Esophagus mucosa (tissue), 1 donor: Measurements from ENCODE around the gene PIK3C3. TPM values are rescaled to one million over a fixed set of nuclear protein-coding genes. Genes with fewer than 3 reads are reported as not detected.
"Not testable (repeated sequence)": the region's sequence is repeated elsewhere in the genome, so short reads cannot be mapped to it uniquely, and the experiment has no call there.

Experiments
- ATAC-seq: fragments of 200-7000 bp; cut with Tn5 transposase; one replicate; pipeline ENCODE4 v1.9.1; 2020
- total RNA-seq: library from RNA; stranded (reverse); gene quantifications from one replicate; pipeline ENCODE4 v1.2.4, GENCODE V29; 2023
- donor health status: DM: yes; HTN: yes; CAD: no.

Gene PIK3C3
- total RNA-seq, 1 donor from 2014 or later = 23.1 TPM

DNA sequence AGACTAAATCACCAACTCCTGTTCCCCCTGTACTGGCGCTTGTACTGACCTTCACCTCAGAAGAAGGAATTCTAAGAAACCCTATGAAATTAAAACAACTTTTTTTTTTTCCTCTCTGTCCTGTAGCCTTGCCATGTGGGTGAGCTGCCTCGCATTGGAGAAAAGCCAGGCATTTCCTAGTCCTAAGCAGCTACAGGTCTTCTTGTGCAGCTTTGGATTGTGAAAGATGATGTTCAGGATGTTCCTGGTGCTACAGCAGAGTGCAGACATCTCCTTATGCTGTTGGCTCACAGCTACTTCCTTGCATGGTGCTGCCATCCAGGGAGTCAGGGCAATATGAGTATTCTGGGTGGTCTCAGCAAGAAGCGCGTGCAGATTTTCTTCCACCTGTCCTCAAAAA is 11.9 kb downstream of the PIK3C3 start:
- no peak for ATAC-seq

- no peak for ATAC-seq
Measured at GRCh38 chr18:41967680-41968079, 12.6 kb downstream of the PIK3C3 start.

GRCh38 chr18:41969881-41970280 is 14.8 kb downstream of the PIK3C3 start:
- no peak for ATAC-seq

DNA sequence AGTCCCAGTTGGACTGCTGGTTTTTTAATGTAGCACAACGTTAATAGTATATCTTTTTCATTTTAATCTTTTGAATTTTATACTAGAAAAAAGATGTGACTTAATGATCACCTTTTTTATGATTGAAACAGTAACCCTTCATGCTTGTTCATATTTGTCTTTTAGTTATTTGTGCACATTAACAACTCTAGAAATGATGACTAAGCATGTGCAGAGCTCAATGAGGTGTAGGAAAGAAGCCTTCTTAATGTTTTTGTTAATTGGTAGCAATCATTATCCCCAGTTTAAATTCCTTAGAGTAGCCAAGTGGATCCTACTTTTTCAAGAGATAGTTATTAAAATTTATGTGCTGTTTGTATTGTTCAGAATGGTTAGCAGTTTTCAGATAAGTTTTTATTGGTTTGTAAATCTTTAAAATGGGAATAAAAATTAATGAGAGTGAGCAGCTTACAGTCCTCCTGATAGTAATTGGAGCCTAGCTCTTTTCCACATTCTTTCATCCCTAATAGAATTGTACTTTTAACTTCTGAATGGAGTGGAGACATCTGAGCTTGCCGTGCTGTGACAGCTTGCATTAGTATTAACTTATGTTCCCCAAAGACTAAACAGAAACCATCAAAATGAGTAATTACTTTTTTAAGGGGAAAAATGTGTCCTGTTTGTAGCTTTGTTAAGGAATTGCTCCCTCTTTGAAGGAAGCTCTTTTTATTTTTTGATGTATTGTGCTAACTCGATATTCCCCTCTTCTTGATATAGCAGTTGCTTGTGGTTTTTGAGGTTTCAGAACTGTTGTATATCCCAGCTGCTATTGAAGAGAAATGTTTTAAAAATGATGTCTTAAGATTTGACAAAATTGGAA is 17.3 kb downstream of the PIK3C3 start:
- no peak for ATAC-seq

DNA sequence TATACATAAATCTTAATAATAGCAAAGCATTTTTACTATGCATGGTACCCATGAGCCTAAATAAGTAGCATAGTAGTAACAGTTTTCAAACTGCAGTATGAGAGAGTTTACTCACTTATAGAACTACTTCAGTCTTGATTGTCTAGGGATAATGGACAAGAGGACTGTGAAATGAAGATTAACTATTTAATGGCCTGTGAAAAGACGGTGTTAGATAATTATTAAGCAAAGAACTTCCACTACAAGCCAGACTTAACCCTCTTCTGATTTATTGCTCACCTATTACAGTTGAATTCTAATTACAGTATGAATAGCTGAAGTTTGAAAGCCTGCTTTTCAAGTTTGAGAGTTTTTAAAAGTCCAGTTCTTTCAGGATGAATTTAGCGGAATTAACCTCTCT is 18.9 kb downstream of the PIK3C3 start:
- ATAC-seq = no peak

DNA sequence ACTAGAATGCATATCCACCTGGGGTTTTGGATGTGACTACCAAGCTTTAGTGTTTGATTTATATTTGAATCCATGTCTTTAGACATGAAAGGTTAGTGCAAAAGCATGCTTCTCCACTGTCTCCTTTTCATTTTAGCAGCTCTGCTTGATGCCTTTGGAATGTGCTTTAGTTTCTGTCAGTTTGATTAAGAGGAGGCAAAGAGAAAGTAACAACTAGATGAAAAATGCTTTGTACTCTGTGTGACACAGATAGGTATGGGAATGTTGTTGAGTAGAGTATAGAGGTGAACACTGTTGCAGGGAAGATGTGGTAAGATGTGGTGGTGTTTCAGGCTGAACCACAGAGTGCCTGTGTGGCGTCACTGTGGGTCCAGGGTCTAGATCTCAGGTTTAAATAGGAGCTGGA is 19.8 kb downstream of the PIK3C3 start:
- ATAC-seq = no peak

- no peak for ATAC-seq
Measured at GRCh38 chr18:41975284-41975683, 20.2 kb downstream of the PIK3C3 start.

- no peak for ATAC-seq
Measured at GRCh38 chr18:41977233-41977632, 22.2 kb downstream of the PIK3C3 start.

DNA sequence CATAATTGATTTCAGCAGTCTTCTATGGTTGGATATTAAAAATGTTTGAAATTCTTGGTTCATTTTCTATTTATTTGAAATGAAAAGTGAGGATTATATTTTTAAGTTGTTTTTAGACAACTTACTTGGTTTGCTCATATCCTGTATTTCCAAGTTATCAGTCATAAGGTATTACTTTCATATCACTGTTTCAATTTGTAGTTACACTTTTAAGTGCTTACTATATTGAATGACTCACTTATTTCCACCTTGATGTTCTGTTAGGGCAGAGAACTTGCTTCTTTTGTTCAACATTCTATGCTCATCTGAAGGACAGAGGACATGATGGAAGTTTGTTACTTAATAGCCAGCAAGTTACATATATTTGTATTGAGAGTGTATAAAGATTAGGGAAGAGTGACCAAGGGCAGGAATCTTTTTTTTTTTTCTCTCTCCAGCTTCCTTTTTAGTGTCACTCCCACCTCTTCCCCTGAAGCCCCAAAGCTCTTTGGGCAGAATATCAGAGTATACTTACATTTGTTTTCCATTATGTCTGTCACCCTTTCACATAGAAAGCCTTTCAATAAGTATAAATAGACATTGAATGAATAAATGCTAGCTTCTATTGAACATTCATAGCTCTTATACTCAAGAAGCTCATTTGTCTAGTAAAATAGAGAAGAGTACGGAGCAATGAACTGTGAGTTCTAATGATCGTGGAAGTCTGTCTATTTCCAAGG is 28.1 kb downstream of the PIK3C3 start:
- ATAC-seq = no peak

GRCh38 chr18:41985914-41986313 is 30.9 kb downstream of the PIK3C3 start:
- no peak for ATAC-seq

DNA sequence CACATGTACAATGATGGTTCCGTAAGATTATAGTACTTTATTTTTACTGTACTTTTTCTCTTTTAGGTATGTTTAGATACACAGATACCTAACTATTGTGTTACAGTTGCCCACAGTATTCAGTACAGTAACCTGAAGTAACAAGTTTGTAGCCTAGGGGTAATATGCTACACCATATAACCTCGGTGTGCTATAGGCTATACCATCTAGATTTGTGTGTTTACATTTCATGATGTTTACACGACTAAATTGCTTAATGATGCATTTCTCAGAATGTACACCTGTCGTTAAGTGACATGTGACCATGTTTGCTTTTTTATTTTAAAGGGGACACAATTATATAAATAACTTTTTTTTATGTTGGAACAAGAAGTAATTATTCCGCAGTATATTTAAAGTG is 34.5 kb downstream of the PIK3C3 start:
- no peak for ATAC-seq

- no peak for ATAC-seq
Measured at GRCh38 chr18:41992066-41992465, 37.0 kb downstream of the PIK3C3 start.

DNA sequence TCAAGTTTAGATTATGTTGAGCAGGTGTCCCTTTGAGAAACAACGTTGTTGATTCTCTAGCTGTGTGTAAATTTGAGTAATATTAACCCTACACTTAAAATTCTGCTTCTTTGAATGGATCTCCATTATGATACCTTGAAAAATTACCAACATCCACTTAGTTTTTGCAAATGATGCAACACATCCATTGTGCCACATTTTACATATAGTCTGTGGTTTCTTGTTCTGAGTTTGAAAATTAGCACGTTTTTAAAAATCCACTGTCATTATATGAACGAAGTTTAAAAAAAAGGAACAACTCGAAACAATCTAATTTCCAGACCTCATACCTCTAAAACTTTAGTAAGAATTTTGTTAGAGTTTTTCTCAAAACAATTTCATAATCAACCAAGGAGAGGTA is 37.7 kb downstream of the PIK3C3 start:
- ATAC-seq = no peak

DNA sequence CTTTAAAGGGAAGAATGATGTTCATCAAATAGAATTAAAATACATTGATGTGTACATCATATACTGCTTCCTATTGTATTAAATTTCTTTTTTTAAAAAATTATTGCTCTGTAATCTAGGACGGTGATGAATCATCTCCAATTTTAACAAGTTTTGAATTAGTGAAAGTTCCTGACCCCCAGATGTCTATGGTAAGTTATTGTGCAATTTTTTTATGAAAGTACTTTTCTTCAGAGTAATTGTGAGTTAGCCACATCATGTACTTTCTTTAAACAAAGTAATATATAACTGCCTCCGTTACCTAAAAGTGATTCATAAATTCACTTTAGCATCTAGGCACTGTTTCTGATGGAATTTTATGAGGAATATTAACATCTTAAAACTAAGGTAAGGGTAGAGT is 38.1 kb downstream of the PIK3C3 start:
- ATAC-seq = no peak

DNA sequence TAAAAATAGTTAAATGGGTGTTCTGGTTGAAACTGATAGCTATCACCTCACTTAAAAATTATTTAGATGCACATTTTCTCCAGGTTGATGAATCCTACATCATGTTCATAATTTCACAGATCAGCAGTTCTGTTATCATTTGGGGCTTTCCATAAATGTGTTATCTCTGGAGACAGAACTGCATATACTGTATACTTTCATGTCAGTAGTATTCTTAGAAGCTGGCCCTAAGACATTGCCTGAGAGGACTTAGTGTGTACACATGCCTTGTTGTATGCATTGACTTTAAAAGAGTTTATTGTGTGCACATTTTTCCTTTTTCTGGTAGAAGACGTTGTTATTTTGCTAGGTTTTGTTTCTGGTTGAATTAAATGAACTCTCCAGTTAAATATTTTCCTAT is 41.0 kb downstream of the PIK3C3 start:
- ATAC-seq = no peak

- ATAC-seq = no peak
Measured at GRCh38 chr18:41999751-42000150, 44.7 kb downstream of the PIK3C3 start.

- no peak for ATAC-seq
Measured at GRCh38 chr18:42001801-42002200, 46.8 kb downstream of the PIK3C3 start.

GRCh38 chr18:42004653-42005052 is 49.6 kb downstream of the PIK3C3 start:
- no peak for ATAC-seq

DNA sequence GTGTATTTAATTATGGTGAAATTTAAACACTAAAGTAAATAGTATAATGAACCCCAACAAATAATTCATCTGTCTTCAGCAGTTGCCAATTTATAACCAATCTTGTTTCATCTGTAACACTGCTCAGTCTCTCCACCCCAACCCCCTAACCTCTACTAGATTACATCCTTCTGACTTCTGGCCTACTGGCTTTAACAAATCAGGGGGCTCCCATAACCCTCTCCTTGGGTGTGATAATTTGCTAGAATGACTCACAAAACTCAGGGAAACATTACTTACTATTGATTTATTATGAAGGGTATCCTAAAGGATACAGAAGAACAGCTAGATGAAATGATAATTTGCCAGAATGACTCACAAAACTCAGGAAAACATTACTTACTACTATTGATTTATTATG is 50.7 kb downstream of the PIK3C3 start:
- no peak for ATAC-seq

DNA sequence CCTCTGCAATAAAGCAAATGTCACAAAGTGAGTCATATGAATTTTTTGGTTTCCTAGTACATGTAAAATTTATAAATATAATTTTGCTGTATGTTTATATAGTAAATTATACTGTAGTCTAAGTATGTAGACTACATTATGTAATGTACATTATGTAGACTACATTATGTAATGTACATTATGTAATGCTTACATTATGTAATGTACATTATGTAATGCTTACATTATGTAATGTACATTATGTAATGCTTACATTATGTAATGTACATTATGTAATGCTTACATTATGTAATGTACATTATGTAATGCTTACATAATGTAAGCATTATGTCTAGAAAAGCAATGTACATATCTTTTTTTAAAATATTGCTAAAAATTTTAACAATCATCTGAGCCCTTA is 54.4 kb downstream of the PIK3C3 start:
- not testable (repeated sequence) for ATAC-seq

DNA sequence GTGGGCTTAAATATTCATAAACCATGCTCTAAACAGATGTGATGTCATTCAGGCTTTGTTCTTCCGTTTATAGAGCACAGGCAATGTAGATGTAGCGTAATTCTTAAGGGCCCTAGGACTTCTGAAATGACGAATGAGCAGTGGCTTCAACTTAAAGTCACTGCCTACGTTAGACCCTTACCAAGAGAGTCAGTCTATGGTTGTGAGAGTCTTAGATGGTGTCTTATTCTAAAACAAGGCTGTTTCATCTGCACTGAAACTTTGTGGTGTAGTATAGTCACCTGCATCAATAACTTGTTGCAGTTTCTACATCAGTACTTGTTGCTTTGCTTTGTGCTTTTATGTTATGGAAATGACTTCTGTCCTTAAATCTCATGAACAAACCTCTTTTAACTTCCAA is 56.0 kb downstream of the PIK3C3 start:
- no peak for ATAC-seq

DNA sequence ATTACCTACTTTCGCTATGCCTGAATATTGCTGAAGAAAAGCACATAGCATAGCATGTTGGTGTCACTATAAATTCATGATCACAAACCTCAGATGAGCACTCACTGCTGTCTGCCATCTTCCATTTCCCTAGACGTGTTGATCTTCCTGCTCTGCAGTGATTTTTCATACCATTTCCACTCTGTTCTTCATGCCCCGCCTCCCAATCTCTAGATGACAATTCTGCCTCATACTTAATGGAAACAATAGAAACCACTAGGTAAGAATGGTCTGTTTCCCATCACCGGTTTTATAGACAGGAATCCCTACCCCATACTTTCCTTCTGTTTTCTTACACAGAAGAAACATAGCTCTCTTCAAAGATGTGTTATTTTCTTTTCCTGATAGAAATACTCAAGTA is 63.8 kb downstream of the PIK3C3 start:
- ATAC-seq = no peak

GRCh38 chr18:42024131-42024530 is 69.1 kb downstream of the PIK3C3 start:
- ATAC-seq = no peak

DNA sequence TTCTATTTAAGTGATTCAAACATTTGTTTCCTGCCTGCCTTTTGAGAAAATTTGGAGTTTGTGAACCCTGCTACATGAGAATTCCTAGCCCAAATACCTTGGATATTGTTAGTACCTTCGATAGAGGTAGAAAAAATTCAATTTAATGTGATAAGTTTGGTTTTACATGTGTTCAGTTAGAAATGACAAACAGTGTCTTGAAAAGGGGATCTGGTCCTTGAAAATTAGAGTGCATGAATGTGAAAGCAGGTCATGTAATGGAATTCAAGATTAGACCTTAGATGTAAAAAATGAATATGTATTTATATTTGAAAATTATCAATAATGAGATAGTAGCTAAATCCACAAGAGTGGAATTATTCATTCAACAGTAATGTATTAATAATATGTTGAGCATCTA is 70.5 kb downstream of the PIK3C3 start:
- no peak for ATAC-seq
